HG03354 (cell line): ENCODE measurements around the gene HSBP1L1.
A peak's percentile ranks its signal among the peaks of the same experiment; 100 is the strongest.

ENCODE experiments used
- ATAC-seq: cut with Tn5 transposase; IDR thresholded peaks from one replicate; pipeline ENCODE4 v1.9.1; 2021; ENCODE audit warnings: mild to moderate bottlenecking; ENCODE audit not compliant: unreplicated experiment, poor library complexity, severe bottlenecking

The HSBP1L1 gene

DNA sequence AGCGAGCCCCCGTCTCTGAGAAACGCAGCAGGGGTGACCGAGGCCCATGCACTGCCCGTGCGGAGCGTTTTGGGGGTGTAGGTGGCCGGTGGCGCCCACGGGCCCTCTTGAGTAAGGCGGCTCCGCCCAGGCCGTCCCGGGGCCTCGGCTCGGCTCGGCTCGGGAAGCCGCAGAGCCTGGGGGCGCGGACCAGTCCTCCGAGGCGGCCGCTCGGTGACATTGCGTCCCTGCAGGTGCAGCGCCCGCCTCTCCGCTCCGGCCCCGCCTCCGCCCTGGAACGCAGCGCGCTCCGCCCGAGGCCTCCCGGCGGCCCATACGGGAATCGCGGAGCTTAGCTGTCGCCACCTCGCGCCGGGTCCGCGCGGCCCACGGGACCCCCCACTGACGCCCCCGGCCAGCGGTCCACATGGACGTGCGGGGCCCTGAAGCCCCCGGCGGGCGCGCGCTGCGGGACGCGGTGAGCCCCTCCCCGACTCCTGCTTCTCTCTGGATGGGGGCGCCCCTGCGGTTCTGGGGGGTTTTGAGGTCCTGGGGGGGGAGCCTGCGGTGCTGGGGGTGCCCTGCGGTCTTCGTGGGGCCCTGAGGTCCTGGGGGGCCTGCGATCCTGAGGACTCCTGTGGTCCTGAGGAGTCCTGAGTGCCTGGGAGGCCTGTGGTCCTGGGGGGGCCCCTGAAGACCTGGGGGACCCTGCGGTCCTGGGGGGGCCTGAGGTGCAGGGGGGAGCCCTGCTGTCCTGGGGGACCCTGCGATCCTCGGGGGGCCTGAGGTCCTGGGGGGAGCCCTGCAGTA, at the start of gene HSBP1L1:
TSS of gene HSBP1L1 (plus strand) at position 314 of the 789 bp plus-strand sequence. CDS start at position 407, 93 bp downstream.
- ATAC-seq = peak; percentile 88

- no peak for ATAC-seq
Observed at GRCh38 chr18:79915161-79916127, 49.0 kb upstream of the HSBP1L1 start.

DNA sequence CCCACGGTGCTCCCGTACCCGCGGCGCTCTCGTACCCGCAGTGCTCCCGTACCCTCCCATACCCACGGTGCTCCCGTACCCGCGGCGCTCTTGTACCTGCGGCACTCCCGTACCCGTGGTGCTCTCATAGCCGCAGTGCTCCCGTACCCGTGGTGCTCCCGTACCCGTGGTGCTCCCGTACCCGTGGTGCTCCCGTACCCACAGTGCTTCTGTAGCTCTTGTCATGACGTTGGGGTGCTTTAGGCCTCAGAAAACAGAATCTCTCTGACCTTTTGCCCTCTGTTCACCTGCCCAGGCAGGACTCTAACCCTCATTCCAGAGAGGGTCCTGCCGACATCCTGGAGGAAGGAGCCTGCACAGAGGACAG, 48.3 kb upstream of the HSBP1L1 start:
- ATAC-seq = no peak

GRCh38 chr18:79916546-79917168, 47.8 kb upstream of the HSBP1L1 start:
- ATAC-seq = no peak

DNA sequence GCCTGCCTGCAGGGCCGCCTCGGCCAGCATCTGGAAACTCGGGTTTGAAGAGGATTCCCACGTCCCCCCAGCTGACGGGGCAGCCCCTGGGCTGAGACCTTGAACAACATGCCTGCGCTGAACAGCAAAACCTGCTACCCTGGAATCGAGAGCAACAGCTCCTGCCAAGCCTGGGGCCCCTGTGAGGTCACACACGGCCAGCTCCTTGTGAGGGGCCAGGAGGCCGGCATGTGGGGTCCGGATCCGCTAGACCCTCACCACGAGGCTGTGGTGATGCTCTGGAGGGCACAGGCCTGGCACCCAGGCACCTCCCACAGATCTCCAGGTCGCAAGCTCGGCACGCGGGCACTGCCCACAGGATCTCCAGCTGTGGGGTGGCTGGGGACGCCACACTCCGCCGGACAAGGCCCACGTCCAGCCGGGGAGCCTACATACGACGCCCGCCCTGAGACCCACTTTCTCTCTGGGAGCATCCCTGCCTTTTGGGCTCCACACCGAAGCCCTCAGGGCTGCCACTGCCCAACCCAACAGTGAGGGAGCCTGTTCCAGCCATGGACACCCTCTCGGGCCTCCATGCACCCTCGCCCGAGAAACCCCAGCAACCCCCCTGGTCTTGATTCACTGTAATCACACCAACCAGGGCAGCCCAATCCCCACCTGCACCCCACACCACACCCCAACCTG, 47.1 kb upstream of the HSBP1L1 start:
- no peak for ATAC-seq

GRCh38 chr18:79917853-79918614, 46.4 kb upstream of the HSBP1L1 start:
- no peak for ATAC-seq

GRCh38 chr18:79918615-79919011, 45.8 kb upstream of the HSBP1L1 start:
- no peak for ATAC-seq

DNA sequence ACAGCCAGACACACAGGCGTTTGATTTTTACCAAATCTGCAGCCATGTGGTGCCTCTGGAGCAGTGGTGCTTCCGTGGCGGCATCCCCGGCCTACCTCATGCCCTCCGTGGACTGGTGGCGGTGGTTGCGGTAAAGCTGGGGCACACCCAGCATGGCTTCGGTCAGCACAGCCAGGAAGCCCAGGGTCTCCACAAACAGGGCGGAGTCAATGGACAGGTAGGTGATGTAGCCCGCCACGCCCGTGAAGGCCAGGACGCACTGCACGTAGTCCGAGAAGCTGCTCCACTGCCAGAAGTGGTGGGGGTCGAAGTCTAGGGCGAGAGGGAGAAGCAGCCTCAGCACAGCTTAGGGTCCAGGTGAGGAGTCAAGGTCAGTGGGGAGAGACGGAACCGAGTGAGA, 45.4 kb upstream of the HSBP1L1 start:
- no peak for ATAC-seq

GRCh38 chr18:79921984-79922965, 42.2 kb upstream of the HSBP1L1 start:
- no peak for ATAC-seq

DNA sequence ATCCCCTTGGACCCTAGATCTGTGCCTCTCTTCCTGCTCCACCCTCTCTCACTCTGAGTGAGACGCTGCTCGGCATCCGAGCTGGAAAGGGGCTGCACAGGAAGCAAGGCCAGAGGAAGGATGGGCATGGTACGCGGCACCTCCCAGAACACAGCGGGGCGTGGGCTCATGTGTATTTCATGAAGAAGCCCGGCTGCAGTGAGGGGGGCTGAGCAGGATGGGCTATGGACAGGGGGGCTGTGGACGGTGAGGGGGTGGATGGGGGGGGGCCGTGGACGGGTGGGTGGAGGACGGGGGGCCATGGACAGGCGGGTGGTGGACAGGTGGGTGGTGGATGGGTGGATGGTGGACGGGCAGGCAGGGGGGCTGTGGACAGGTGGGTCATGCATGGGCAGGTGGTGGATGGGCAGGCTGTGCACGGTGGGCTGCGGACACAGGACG, 41.5 kb upstream of the HSBP1L1 start:
- ATAC-seq = no peak

- ATAC-seq = no peak
Observed at GRCh38 chr18:79923896-79924585, 40.4 kb upstream of the HSBP1L1 start.

- ATAC-seq = no peak
Observed at GRCh38 chr18:79924814-79925731, 39.4 kb upstream of the HSBP1L1 start.

DNA sequence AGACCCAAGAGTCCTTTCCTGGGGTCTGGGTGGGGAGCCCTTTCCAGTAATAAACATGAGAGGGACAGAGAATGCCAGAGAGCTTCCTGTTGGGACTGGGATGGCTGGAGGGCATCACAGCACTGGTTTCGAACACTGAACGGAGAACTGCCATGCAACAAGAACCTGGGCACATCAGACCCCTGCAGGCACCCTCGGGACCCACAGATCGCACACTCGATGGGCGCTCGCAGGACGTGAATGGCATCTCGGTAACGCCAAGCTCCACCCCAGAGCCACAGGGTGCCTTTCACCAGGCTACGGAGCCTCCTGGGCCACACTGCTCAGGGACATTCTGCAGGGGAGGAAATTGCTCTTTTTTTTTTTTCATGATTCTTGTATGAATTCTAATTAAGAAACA, 38.1 kb upstream of the HSBP1L1 start:
- no peak for ATAC-seq

DNA sequence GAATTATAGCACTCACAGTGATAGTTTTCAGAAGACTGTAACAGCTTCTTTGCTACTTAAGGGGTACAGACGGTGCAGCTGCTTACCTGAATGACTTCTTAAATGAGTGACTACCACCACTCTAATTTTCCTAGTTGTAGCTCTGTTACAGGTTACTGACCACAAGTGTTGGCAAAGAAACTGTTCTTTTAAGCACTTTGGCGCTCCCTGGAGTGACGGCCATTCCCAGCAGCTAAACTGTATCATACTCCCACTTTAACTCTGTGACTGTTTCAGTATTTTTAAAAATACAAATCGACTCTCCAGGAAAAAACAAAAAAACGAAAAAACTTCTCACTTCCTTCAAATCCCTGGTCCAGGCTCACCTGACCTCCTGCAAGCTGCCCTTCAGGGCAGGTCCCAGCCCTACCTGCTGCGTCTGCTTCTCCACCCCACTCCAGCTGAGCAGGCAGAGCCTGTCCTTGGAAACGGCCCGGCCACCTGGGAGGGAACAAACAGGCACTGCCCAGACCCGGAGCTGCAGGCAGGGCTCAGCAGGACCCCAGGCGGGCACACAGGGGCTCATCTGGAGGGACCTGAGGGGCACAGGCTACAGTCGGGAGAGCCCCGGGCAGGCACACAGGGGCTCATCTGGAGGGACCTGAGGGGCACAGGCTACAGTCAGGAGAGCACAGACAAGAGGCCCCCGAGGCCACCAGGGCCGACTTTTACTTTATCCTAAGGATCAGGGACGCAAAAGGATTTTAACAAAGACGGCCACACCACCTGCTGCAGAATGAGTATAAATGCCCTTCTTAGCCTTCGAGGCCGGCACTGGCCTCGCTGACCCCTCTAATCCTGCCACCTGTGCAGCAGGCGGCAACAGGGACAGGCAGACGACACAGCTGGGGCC, 37.5 kb upstream of the HSBP1L1 start:
- ATAC-seq = no peak
